D721Med (cell line): ENCODE data around the gene TSPAN5.
A peak's percentile ranks its signal among the peaks of the same experiment; 100 is the strongest.

Source experiments
- DNase-seq: peaks from one replicate; pipeline ENCODE4 v3.0.0; 2011; ENCODE audit warnings: low spot score; ENCODE audit not compliant: insufficient read length
- FAIRE-seq: peaks from 2 replicates; lab custom pipeline; 2011; peaks lifted over from hg19 to GRCh38; lab: Jason Lieb, UNC
- CTCF ChIP-seq: IDR thresholded peaks from 2 replicates; pipeline ENCODE4 v1.5.1; 2012; ENCODE audit warnings: mild to moderate bottlenecking, control low read depth; ENCODE audit not compliant: insufficient read depth; ENCODE audit errors: missing control alignments

Gene TSPAN5

DNA sequence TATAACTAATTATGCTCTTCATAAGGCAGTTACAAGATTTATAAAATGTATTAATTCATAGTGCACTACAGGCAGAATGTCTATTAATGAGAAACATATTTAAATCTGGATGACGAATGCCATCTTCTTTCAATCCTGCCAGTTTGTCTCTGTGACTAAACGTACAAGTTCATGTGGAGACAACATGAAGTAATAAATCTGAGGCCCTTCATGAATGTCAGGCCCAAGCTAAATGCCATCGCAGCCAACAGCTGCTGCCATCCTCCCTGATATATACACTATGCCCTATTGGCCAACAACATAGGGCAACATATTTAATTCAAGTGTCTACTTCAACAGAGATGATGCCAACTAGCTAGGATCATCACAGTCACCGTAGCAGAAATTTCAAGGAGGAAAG lies 43.7 kb downstream of the TSPAN5 start:
- FAIRE-seq (no peak), DNase-seq (no peak)
- no peak for TF ChIP-seq CTCF

DNA sequence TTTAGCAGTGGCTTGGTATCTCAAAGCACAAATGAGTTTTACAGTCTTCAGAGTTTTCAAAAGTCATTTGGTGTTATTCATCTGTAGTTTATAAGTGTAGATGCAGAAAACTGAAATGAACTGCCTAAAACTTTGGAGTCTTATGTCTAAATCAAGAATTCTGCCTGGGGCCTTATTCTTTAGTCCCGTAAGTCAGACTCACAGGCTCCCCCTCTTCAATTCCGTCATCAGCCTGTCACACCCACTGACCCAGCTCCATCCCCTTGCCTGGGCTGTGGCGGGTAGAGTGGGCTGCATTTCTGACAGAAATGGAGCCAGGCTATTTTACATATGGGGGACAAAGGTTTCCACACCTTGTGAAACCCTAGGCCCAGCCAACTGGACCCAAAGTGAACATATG lies 44.3 kb downstream of the TSPAN5 start:
- no peak for DNase-seq
- no peak for TF ChIP-seq CTCF
- FAIRE-seq: no peak

- peak; percentile 55 for FAIRE-seq
Observed at GRCh38 chr4:98613453-98614075, 44.8 kb downstream of the TSPAN5 start.

GRCh38 chr4:98612318-98613250 lies 45.8 kb downstream of the TSPAN5 start:
- FAIRE-seq (no peak), DNase-seq (no peak)
- TF ChIP-seq CTCF: no peak

More at GRCh38 chr4:98613453-98614075, 44.8 kb downstream of the TSPAN5 start:
- DNase-seq: no peak
- TF ChIP-seq CTCF: no peak

- no peak for TF ChIP-seq CTCF
- DNase-seq (no peak), FAIRE-seq (no peak)
Observed at GRCh38 chr4:98611677-98612317, 46.6 kb downstream of the TSPAN5 start.

DNA sequence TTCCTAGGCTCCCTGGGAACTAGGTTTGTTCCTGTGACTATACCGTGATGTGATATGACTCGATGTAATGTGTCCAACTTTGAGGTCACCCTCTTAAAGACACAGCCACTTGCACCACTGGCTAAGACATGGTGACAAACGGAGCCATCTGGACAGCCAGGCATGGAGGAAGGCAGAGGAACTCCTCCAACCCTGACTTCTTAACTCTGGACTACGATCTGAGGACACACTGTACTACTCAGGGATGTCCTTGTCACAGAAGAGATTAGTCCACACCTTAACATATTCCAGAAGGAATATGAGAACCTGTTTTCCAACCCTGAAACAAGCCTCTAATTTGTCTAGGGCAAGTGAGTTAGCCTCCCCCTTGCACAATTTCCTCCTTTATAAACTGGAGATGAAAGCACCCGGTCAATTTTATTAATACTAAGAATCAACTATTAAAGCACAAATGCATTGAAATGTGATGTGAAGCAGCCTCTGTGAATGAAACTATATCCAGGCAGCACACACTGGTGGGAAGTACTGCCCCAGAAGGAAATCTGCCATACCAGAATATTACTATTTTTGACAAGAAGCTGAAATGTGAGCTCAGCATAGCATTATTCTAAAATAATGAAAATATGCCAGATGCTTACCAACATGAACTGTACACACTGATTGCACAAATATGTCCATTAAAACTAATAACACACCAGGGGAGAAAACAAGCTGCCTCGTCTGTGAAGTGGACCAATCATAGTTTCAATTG lies 47.3 kb downstream of the TSPAN5 start:
- DNase-seq (no peak), FAIRE-seq (peak; percentile 16)
- no peak for TF ChIP-seq CTCF
